ENCODE data around the gene LMTK3.

LMTK3 gene

DNA sequence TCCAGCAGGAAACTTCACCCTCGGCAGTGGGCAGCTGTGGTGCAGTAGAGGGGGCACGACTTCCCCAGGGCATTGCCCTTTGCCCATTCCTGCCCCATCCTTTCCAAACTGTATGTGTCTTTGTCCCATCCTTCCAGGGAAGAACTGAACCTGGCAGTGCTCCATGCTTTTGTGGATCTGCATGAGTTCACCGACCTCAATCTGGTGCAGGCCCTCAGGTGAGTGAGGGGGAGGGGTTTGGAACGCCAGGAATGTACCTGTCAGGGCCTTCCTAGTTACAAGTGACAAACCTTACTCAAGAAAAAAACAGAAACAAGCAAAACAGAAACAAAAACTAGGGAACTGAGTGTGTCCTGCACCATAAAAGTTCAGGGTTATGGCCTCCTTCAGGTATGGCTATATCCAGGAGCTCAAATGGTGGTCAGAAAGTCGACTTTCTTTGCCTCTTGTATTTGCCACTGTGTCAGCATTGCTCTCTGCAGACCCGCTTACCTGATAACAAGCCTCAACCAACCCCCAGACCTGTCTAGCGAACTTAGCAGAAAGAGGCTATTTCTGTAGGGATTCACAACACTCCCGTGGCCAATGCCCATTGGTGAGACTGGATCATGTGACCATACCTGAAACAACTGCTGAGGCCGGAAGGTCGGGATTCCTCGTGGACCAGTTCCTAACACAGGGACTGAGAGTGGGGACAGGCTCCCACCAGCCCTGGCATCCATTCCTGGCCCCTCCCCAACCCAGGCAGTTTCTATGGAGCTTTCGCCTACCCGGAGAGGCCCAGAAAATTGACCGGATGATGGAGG, 38.3 kb downstream of the LMTK3 start:
- no peak for DNase-seq (ENCODE audit: low read depth in 2 of 3, low spot score in 1 of 3)

DNA sequence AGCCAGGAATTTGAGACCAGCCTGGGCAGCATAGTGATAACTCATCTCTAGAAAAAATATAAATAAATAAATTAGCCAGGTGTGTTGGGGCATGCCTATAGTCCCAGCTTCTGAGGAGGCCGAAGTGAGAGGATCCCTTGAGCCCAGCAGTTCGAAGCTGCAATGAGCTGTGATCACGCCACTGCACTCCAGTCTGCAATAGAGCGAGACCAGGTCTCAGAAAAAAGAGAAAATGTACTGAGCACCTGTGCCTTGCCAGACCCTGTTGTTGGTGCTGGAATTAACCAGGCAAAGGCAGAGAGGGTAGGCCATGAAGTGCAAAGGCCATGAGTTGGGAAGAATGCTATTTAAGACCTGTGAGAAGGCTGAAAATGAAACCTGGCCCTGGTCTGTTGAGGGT, 39.8 kb downstream of the LMTK3 start:
- no peak for DNase-seq (ENCODE audit: low read depth in 2 of 3, low spot score in 1 of 3)

DNA sequence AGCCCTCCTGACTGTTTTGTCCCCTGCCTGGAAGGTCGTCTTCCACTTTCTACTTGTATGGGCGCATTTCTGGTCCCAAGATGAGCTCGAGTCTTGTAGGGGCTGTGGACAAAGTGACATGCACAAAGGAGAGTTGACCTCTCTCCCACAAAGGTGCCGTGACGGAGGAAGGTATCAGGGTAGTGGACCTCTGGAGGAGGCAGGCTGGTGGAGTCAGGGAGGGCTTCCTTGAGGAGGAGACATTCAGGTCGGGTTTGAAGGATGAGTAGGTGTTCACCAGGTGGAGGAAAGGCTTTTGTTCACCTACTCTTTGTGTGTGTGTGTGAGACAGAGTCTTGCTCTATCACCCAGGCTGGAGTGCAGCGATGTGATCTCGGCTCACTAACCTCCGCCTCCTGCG, 40.8 kb downstream of the LMTK3 start:
- DNase-seq (ENCODE audit: low read depth in 2 of 3, low spot score in 1 of 3): no peak

DNA sequence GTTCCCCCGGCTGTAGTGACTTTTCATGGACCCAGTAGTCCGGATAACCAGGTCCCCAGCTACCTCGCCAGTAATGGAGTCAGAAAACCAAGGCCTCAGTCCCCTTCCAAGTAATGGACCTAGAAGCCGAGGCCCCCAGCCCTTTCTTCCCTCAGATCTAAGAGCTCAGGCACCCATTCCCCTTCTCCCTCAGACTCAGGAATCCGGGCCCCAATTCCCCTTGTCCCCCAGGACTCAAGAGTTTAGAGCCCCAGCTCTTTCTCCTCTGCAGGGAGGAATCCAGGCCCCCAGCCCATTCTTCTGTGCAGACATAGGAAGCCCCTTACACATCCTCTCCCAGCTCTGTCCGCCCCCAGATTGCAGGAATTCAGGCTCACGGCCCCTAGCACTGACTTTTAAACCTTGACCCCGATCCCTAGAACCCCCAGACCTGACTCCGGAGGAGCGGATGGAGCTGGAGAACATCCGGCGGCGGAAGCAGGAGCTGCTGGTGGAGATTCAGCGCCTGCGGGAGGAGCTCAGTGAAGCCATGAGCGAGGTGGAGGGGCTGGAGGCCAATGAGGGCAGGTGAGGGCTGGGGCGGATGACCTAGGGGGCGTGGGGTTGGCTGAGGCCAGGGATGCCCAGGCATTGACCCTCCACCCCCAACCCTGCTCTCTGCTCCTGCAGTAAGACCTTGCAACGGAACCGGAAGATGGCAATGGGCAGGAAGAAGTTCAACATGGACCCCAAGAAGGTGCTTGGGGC, 41.5 kb downstream of the LMTK3 start:
- no peak for DNase-seq (ENCODE audit: low read depth in 2 of 3, low spot score in 1 of 3)

DNA sequence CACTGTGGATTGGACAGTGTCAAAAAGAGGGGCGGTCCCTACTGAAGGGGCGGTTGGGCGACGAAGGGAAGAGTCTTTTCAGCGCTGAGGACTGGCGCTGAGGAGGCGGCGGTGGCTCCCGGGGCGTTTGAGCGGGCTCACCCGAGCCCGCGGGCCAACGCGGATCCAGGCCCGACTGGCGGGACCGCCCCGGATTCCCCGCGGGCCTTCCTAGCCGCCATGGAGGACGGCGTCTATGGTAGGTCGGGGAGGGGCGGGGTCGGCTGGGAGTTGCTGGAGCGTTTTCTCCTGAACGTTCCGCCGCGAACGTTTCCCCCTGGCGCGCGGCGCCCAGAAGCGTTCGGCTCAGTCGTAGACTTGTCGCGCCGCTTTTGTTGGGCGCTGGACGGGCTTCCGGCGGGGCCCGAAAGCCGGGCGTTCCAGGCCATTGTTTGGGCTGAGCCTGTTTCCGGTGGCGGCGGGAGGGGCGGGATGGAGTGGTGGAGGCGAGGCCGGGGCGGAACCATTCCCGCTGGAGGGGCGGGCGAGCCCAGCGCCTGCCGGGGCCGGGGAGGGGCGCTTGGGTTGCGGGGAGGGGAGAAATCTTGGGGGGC, 42.2 kb downstream of the LMTK3 start, which contains the start of gene CYTH2:
Gene CYTH2, plus strand, starts transcription at position 81 of the 593 bp plus-strand sequence. Its CDS starts 139 bp downstream, at position 220.
- peak; percentile 56 to 78 (median 60) for DNase-seq (ENCODE audit: low read depth in 2 of 3, low spot score in 1 of 3)

DNA sequence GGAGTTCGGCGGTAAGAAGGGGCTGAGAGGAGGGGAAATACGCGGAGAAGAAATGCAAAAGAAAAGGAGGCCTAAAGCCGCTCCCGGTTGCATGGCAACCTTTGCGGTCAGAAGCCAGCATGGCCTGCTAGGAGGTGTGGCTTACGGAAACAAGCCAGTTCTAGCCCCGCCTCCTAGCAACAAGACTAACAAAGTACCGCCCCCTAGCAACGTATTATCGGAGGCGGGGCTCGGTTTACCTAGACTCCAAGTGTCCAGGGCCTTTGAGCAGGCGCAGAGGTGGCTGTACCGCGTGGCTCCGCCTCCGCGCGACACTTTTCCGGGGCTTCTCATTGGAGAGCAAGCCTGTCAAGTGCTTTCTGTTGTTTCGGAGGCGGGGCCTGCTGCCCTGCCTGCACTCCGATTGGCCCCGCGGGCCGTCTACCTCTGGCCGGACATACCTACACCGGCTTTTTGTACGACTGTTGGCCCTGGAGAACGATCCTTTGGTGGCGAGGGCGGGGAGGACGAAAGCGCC, 42.8 kb downstream of the LMTK3 start:
- DNase-seq (ENCODE audit: low read depth in 2 of 3, low spot score in 1 of 3): peak; percentile 98 to 100 (median 99)

DNA sequence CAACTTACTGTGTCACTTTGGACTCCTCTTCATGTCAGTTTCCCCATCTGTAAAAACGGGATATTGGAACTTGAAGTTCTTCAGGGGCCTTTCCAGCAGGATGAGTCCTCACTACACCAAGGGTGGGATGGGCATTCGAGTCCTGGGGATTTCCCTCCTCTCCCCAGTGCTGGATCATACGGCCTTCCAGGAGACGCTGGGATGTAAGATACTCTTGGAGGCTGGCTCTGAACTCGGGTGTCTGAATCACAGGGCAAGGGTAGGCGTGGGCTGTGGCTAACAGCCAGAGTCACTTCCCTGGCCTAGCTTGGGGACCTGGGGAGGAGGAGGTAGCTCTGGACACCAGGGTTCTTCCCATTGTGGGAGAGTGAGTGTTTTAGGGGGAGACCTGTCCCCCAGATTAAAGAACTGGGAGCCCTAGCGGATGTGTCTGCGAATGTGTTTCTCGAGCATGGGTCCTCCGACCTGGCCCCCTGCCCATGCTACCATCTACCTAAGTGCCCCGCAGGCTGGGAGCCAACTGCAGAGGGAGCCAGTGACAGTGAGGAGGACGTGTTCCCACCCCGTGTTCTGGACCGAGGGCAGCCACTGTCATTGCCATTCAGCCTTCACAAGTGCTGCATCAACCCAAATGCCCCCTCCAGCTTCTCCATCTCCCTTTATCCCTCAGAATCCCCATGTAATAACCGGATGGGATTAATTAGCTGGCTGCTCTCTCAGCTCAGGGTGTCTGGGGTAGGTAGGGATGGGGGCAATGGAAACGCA, 44.9 kb downstream of the LMTK3 start:
- no peak for DNase-seq (ENCODE audit: low read depth in 2 of 3, low spot score in 1 of 3)

DNA sequence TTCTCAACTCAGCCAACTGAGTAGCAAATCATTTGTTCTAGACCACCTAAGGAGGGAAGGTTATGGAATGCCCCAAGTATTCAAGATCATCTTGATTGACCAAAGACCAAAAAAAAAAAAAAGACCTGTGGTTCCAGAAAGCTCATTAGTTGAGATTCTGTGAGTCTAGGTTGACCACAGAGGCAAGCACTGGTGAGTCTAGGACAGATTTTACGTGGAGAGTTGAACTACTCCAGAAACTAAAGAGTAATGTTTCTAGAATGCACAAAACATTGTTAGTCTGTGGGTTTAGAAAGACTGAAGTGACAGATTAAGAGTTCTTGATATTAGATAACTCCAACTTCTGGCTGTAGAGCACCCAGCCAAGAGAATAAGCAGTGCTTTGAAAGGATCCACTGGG, 46.4 kb downstream of the LMTK3 start:
- no peak for DNase-seq (ENCODE audit: low read depth in 2 of 3, low spot score in 1 of 3)

DNA sequence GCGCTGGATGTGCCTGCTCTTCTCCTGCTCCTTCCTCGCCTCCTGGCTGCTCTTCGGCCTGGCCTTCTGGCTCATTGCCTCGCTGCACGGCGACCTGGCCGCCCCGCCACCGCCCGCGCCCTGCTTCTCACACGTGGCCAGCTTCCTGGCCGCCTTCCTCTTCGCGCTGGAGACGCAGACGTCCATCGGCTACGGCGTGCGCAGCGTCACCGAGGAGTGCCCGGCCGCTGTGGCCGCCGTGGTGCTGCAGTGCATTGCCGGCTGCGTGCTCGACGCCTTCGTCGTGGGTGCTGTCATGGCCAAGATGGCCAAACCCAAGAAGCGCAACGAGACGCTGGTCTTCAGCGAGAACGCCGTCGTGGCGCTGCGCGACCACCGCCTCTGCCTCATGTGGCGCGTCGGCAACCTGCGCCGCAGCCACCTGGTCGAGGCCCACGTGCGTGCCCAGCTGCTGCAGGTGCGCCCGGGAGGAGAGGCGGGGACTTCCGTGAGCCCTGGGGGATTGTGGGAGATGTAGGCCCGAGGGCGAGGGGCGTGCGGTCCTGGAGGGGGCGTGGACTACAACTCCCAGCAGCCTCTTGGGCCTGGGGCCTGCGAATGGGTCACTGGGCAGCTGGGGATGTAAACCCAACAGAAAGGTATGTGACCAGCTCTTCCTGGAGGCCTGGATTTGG, 49.5 kb downstream of the LMTK3 start:
- DNase-seq (ENCODE audit: low read depth in 2 of 3, low spot score in 1 of 3): no peak

DNA sequence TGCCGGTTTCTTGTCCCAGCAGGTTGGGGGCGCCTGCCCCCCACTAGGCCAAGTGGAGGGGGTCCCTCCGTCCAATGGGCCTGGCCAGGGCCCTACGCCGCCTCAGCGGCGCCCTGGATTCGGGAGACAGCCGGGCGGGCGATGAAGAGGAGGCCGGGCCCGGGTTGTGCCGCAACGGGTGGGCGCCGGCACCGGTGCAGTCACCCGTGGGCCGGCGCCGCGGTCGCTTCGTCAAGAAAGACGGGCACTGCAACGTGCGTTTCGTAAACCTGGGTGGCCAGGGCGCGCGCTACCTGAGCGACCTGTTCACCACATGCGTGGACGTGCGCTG, 50.0 kb downstream of the LMTK3 start:
- DNase-seq (ENCODE audit: low read depth in 2 of 3, low spot score in 1 of 3): no peak

DNA sequence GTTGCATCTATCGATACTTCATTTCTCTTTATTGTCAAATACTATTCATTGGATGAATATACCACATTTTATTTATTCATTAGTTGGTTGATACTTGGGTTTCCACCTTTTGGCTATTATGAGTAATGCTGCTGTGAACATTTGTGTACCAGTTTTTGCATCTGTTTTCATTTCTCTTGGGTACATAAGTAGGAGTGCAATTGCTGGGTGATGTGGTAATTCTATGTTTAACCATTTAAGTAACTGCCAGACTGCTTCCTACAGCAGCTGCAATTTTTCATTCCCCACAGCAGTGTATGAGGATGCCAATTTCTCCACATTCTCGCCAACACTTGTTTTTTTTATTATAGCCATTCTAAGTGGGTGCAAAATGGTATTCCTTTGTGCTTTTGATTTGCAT, 53.6 kb downstream of the LMTK3 start:
- no peak for DNase-seq (ENCODE audit: low read depth in 2 of 3, low spot score in 1 of 3)

DNA sequence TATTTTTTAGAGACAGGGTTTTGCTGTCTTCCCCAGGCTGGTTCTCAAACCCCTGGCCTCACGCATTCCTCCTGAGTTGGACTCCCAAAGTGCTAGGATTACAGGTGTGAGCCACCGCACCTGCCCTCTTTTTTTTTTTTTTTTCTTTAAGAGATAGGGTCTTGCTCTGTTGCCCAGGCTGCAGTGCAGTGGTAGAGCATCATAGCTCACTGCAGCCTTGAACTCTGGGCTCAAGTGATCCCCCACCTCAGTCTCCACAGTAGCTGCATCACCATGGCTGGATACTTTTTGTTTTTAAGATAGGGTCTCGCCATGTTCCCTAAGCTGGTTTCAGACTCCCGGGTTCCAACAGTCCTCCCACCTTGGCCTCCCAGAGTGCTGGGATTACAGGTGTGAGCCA, 54.8 kb downstream of the LMTK3 start:
- no peak for DNase-seq (ENCODE audit: low read depth in 2 of 3, low spot score in 1 of 3)

DNA sequence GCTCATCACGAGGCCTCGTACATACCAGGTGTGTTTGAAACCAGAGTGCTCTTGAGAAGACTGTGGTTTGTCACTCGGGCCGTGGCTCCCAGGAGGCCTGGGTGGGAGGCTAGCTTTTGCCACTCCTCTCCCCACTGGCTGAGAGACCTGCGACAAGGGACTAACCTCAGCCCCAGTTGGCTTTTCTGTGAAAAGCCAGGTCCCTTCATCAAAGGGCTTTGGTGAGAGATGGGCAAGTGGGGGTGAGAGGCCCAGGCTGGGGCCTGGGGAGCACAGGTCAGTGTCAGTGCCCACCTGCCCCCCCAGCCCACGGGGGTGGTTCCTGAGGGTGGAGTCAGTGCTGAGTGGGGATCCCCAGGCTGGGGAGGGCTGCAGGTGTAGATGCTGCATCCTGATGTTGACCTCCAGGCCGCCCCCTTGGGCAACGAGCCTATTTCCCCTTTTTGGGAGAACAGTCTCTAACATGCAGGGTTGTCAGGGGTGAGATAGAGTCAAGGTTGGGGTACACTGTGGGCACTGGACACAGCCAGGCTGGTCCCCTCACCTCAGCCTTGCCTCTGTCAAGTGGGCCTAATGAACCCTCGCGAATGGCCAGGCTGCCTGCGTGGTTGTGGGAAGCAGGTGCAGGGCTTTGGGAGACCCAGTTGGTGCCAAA, 55.6 kb downstream of the LMTK3 start:
- DNase-seq (ENCODE audit: low read depth in 2 of 3, low spot score in 1 of 3): no peak

DNA sequence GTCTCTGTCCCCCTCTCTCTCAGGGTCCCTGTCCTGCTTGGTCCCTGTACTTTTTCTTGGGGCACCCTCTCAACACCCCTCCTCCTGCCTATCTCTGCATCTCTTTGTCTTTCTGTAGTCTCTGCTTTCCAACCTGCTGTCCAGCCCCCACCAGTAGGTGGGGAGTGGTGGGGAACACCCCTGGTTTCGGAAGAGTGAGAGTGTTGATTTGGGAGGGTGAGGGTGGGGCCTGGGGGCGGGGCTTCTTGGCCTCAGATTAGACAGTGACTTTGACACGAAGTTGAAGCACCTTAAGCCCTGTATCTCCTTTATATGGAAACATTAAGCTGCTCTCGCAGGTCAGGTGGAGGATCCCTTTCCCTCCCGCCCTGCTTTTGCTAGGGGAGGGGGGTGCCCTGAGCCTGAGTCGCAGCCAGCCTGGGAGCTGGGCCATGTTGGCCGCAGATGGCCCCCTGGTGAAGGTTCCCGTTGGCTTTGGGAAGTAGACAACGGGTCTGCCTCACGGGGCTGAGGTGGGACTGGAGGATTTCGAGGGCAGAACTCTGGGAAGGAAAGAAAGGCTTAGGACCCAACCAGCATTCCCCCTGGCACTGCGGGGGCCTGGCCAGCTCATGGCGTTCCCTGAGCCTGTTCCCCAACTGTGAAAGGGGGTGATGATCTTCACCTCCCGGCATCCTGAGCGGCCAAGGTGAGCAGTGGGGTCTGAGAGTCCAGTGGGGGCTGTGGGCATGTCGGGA, 56.3 kb downstream of the LMTK3 start, which contains the start of gene KCNJ14:
Gene KCNJ14, plus strand, starts transcription at position 404 of the 737 bp plus-strand sequence. CDS start 6,151 bp downstream, outside the sequence.
- DNase-seq (ENCODE audit: low read depth in 2 of 3, low spot score in 1 of 3): no peak

DNA sequence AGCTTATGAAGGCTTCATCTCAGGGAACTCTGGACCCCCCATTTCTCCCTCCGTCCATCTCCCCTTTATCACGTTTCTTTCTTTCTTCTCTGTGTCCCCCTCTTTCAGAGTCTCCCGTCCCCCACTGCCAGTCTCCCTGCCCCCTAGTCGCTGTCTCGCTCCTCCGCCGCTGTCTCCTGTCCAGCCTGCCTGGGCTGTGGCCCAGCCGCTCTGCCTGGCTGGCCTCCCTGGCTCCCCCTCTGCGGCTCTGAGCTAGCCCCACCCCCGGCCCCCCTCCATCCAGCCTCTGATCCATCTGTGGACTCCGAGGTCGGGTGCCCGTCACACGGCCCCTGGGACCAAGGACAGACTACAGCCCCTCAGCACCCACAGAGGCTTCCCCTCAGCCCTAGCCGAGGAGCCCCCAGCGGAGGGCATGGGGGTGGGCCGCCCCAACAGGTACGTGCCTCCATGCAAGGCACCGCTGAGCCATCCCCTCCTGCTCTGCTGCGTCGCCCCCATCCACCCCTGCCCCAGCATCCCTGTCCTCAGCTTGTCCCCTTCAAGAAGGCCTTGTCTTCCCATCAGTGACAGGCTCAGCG, 57.4 kb downstream of the LMTK3 start:
- DNase-seq (ENCODE audit: low read depth in 2 of 3, low spot score in 1 of 3): no peak

DNA sequence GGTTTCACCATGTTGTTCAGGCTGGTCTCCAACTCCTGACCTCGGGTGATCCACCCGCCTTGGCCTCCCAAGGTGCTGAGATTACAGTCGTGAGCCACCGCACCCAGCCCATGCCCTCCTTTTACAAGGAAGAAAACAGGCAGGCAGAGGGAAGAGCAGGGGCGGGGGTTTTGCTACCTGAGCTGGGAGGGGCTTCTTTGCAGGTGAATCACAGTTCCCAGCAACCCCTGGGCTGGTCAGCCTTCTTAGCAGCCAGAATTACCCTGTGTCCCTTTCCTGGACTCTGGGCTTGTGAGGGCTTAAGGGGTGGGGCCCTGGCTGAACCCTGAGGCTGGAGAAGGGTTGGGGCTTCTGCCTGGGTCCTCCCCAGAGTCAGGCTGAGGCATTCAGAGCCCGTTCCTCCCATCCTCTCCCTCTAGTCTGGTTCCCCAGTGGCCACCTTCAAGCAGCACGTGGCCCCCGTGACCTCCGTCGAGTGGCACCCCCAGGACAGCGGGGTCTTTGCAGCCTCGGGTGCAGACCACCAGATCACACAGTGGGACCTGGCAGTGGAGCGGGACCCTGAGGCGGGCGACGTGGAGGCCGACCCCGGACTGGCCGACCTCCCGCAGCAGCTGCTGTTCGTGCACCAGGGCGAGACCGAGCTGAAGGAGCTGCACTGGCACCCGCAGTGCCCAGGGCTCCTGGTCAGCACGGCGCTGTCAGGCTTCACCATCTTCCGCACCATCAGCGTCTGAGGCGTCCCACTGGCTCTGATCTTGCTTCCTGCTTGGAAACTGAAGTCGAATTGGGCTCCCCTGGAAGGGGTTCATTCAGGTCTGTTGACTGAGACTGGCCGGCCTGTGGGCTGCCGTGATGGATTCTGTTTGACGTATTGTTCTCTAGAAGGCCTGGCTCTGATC, 59.1 kb downstream of the LMTK3 start:
- no peak for DNase-seq (ENCODE audit: low read depth in 2 of 3, low spot score in 1 of 3)

DNA sequence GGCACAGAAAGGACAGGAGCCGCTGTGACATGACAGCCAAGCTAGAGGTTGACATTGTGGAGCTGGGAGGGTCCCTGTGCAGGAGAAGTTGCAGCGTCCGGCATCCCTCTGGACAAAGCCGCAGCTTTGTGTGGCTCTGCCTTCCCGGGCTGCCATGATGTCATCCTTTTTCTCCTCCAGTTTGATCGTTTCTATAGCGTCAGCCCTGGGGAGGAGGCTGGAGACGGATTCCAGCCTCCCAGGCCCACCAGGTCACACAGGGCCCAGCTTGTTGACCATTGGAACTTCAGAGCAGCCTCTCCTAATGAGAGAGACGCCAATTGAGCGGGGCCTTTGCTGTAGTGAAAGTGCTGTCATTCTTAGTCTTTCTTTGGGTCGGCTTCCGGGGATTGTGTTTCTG, 60.0 kb downstream of the LMTK3 start:
- no peak for DNase-seq (ENCODE audit: low read depth in 2 of 3, low spot score in 1 of 3)

DNA sequence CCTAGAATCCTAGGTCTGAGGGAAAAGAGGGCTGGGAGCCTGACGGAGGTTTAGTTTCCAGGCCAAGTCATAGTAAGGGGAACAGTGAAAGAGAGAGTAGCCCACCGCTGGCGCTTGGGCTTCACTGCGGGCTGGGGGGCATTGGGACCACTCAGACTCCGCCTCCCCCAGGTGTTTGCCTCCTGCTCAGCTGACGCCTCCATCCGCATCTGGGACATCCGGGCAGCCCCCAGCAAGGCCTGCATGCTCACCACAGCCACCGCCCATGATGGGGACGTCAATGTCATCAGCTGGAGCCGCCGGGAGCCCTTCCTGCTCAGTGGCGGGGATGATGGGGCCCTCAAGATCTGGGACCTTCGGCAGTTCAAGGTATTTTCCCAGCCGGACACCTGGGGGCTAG, 60.8 kb downstream of the LMTK3 start:
- DNase-seq (ENCODE audit: low read depth in 2 of 3, low spot score in 1 of 3): no peak
